Right atrium auricular region (tissue), 2 donors: Measurements from ENCODE around the gene NTRK3. TPM values are rescaled to one million over a fixed set of nuclear protein-coding genes. Genes with fewer than 3 reads are reported as not detected.

Source experiments
- DNase-seq: peaks from one replicate; pipeline ENCODE4 v3.0.0-alpha.2; 2019; ENCODE audit warnings: low spot score
- H3K27ac ChIP-seq, 2 donors: fragments of 200-600 bp; sonication (generic); 1 replicate in 1 of 2; 2 replicates in 1 of 2; pipeline ENCODE4 v1.5.1; 2016 to 2019
- H3K27me3 ChIP-seq, 2 donors: fragments of 200-600 bp; sonication (generic); one replicate each; pipeline versions ENCODE4 v1.5.1 to v1.6.0; 2017 to 2019
- H3K36me3 ChIP-seq: fragments of 200-600 bp; sonication (generic); one replicate; pipeline ENCODE4 v1.5.1; 2016
- H3K4me1 ChIP-seq, 2 donors: fragments of 200-600 bp; sonication (generic); one replicate each; pipeline versions ENCODE4 v1.5.1 to v1.6.0; 2017 to 2019
- H3K4me3 ChIP-seq, 2 donors: fragments of 200-600 bp; sonication (generic); 1 replicate in 1 of 2; 2 replicates in 1 of 2; pipeline ENCODE4 v1.5.1; 2017 to 2019; ENCODE audit warnings: mild to moderate bottlenecking in 1 of 2, moderate library complexity in 1 of 2
- H3K9me3 ChIP-seq, 2 donors: fragments of 200-600 bp; sonication (generic); one replicate each; pipeline ENCODE4 v1.5.1; 2019
- total RNA-seq, 2 donors: library from RNA; depleted of rRNA; stranded (reverse); fragments of >200 nt; gene quantifications; one replicate each; pipeline ENCODE4 v1.1.0, GENCODE V29; 2016
- TF ChIP-seq, protein P1 (sequence below), 2 donors: fragments of 200-600 bp; sonication (generic); IDR thresholded peaks; one replicate each; pipeline ENCODE4 v1.5.1; 2019; ENCODE audit warnings: antibody characterized with exemption in 2 of 2

Gene NTRK3
- total RNA-seq, 2 donors from 2014 or later: 1.5 to 4.5 TPM

DNA sequence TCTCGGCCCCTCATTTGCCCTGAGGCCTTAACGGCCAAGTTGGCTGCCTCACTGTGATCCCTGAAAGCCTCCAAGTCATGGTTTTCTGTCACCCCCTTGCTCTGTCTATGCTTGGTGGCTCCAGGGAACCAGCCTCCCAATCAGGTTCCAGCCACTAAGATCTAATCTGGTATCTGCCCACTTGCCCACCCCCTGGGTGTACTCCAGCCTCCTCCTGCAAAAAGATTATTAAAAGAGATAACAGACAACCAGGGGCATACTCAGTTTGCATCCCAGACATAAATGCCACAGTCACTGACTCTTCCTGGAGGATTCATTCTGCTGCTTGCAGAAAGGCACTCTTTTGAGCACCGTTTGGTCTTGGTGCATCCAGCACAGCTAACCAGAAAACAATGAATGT lies 103.9 kb downstream of the NTRK3 start:
- Histone ChIP-seq H3K4me3 (no peak overlapping the region), H3K9me3 (no peaks in the 10 kb centered on the region), H3K4me1 (no peaks in the 10 kb centered on the region)

DNA sequence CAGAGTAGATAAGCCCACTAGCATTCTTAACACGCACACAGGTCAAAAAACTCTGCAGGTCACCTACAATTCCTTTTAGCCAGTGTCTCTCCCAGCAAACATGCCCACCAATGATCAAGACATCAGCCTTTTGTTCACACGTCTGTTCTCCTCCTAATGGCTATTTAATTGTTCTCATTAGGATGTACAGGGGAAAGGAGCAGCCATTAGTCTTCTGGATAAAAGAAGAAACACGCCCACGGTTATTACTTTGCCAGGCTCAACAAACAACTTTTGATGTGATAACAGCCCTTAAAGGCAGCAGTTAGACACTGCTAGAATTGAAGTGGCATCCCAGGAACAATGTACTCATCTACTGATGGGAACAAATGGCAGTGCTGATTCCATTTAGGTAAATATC lies 108.8 kb downstream of the NTRK3 start:
- H3K9me3 ChIP-seq: no peaks in the 10 kb centered on the region
- TF ChIP-seq, protein P1, sequence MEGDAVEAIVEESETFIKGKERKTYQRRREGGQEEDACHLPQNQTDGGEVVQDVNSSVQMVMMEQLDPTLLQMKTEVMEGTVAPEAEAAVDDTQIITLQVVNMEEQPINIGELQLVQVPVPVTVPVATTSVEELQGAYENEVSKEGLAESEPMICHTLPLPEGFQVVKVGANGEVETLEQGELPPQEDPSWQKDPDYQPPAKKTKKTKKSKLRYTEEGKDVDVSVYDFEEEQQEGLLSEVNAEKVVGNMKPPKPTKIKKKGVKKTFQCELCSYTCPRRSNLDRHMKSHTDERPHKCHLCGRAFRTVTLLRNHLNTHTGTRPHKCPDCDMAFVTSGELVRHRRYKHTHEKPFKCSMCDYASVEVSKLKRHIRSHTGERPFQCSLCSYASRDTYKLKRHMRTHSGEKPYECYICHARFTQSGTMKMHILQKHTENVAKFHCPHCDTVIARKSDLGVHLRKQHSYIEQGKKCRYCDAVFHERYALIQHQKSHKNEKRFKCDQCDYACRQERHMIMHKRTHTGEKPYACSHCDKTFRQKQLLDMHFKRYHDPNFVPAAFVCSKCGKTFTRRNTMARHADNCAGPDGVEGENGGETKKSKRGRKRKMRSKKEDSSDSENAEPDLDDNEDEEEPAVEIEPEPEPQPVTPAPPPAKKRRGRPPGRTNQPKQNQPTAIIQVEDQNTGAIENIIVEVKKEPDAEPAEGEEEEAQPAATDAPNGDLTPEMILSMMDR (IDR thresholded peaks at IDR 0.05): no peak
- no peaks in the 10 kb centered on the region for H3K36me3 ChIP-seq

More for the DNA sequence above, 103.9 kb downstream of the NTRK3 start:
- H3K27ac ChIP-seq: no peak overlapping the region
- TF ChIP-seq, protein P1 (IDR thresholded peaks at IDR 0.05): no peak
- no peaks in the 10 kb centered on the region for H3K36me3 ChIP-seq
- no peak for DNase-seq
- H3K27me3 ChIP-seq: no peaks in the 10 kb centered on the region

DNA sequence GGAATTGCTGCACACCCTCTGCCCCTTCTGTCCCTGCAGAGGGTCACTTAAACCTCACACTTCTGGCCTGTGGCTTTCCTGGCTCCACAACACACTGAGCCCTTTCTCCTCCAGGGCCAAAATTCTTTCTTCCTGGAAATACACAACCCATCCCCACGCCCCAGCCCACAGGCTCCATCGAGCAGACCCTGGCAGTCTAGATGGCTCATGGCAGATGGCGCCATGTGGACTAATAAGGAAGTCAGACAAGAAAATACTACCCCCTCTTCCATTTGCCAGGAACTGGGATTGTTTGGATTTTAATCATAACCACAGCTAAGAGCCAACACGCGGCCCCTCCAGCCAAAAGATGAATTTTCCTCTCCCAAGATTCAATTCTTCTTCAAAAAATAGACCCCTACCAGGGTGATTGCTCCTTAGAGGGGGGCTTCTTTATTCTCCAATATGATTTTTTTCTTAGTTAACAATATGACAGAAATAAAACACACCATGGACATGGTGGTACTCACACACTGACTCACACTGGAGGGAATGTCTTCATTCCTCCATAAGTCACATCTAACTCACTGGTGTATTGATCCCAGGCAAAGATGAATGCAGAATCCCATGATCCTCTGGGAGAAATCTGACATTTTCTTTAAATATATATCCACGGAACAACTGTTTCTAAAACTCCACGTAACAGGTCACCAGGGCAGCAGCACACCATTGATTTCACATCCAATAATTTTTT lies 111.5 kb downstream of the NTRK3 start:
- no peak overlapping the region for H3K4me3 ChIP-seq
- no peaks in the 10 kb centered on the region for H3K4me1 ChIP-seq
- no peak overlapping the region for H3K27ac ChIP-seq
- H3K27me3 ChIP-seq: no peaks in the 10 kb centered on the region
- H3K36me3 ChIP-seq: no peaks in the 10 kb centered on the region
- DNase-seq: no peak
- no peaks in the 10 kb centered on the region for H3K9me3 ChIP-seq
- TF ChIP-seq, protein P1 (IDR thresholded peaks at IDR 0.05): no peak

More for the DNA sequence above, 108.8 kb downstream of the NTRK3 start:
- no peak overlapping the region for H3K27ac ChIP-seq
- no peak overlapping the region for H3K4me3 ChIP-seq
- no peaks in the 10 kb centered on the region for H3K27me3 ChIP-seq
- H3K4me1 ChIP-seq: no peaks in the 10 kb centered on the region
- no peak for DNase-seq

- DNase-seq: no peak
- no peak overlapping the region for H3K4me3 ChIP-seq
- no peaks in the 10 kb centered on the region for H3K27me3 ChIP-seq
- H3K27ac ChIP-seq: no peak overlapping the region
- H3K36me3 ChIP-seq: no peaks in the 10 kb centered on the region
- TF ChIP-seq, protein P1 (IDR thresholded peaks at IDR 0.05): no peak
- H3K4me1 ChIP-seq: no peaks in the 10 kb centered on the region
- no peaks in the 10 kb centered on the region for H3K9me3 ChIP-seq
Observed at GRCh38 chr15:88142121-88142520, 114.4 kb downstream of the NTRK3 start.

GRCh38 chr15:88141269-88141889 lies 115.2 kb downstream of the NTRK3 start:
- H3K27me3 ChIP-seq: no peaks in the 10 kb centered on the region
- TF ChIP-seq, protein P1 (IDR thresholded peaks at IDR 0.05): no peak

More at GRCh38 chr15:88141269-88141889, 115.2 kb downstream of the NTRK3 start:
- Histone ChIP-seq H3K27ac (no peak overlapping the region), H3K36me3 (no peaks in the 10 kb centered on the region), H3K4me3 (no peak overlapping the region), H3K4me1 (no peaks in the 10 kb centered on the region), H3K9me3 (no peaks in the 10 kb centered on the region)
- no peak for DNase-seq
